HG03103 (cell line): ENCODE results near the gene ABCA7.
A peak's percentile ranks its signal among the peaks of the same experiment; 100 is the strongest.

Source experiments
- ATAC-seq: cut with Tn5 transposase; IDR thresholded peaks from one replicate; pipeline ENCODE4 v1.9.1; 2021; ENCODE audit warnings: low read depth; ENCODE audit not compliant: unreplicated experiment

Gene ABCA7

GRCh38 chr19:1070931-1071791 lies 31.3 kb downstream of the ABCA7 start:
- no peak for ATAC-seq

GRCh38 chr19:1072371-1073015 lies 32.6 kb downstream of the ABCA7 start:
- no peak for ATAC-seq

- ATAC-seq, result no peak
Observed at GRCh38 chr19:1073063-1073955, 33.4 kb downstream of the ABCA7 start.

GRCh38 chr19:1073956-1074517 lies 34.1 kb downstream of the ABCA7 start:
- ATAC-seq, result no peak

DNA sequence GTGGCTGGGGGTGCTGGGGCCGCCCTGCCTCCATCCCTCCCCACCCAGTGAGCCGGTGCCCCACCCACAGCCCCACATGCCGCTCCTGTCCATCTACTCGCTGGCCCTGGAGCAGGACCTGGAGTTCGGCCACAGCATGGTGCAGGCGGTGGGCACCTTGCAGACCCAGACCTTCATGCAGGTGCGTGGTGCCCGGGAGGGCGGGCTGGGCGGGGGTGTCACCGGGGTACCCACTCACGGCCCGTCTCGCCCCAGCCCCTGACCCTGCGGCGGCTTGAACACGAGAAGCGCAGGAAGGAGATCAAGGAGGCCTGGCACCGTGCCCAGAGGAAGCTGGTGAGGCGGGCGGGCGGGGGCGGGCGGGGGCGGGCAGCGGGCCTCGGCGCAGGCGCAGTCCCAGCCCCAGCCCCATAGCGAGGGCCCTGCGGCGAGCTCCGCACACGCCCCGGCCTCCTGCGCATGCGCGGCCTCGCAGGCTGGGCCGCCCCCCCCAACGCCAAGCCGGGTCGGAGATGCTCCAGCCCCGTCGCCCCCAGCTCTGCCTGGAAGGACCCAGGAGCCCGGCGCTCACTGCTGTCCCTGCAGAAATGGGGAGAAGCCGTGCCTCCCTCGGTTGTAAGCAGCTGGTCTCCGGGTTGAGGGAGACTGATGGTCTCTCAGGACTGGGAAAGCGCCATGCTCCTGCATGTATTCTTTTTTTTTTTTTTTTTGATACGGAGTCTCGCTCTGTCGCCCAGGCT lies 34.8 kb downstream of the ABCA7 start:
- no peak for ATAC-seq

GRCh38 chr19:1076046-1076386 lies 36.1 kb downstream of the ABCA7 start:
- no peak for ATAC-seq

- peak; percentile 59 for ATAC-seq
Observed at GRCh38 chr19:1076951-1077350, 37.0 kb downstream of the ABCA7 start.

DNA sequence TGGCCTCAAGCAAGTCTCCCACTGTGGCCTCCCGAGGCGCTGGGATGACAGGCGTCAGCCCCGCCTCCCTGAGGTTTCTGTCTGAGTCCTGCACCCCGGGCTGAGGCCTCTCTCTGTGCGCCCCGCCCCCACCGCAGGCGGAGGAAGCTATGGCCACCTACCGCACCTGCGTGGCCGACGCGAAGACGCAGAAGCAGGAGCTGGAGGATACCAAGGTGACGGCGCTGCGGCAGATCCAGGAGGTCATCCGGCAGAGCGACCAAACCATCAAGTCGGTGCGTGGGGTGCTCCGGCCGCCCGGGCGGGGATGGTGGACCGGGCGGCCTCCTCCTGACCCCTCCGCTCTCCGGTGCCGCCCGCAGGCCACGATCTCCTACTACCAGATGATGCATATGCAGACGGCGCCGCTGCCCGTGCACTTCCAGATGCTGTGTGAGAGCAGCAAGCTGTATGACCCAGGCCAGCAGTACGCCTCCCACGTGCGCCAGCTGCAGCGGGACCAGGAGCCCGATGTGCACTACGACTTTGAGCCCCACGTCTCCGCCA lies 39.7 kb downstream of the ABCA7 start:
- ATAC-seq, result no peak

DNA sequence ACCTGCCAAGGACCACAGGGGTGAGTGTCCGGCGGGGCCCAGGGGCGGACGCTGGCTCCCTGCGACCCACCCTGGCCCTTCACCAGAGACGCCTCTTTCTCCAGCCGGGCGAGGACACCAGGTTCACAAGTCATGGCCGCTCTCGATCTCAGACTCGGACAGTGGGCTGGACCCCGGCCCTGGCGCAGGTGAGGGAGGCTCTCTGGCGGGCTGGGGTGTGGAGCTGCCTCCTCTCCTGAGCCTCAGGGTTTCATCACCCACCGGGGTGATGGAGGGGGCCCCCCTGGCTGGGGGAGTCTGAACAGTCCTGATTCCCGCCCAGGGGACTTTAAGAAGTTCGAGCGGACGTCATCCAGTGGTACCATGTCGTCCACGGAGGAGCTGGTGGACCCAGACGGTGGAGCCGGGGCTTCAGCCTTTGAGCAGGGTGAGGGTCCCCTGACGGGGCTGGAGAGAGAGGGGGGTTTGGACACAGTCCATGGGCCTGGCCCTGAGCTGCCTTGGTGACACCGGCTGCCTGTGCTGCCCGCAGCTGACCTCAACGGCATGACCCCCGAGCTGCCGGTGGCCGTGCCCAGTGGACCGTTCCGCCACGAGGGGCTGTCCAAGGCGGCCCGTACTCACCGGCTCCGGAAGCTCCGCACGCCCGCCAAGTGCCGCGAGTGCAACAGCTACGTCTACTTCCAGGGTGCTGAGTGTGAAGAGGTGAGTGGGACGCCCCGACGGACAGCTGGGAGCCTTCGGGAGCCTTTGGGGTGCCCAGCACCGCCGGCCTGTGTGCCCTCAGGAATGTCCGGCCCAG lies 40.7 kb downstream of the ABCA7 start:
- ATAC-seq, result no peak

DNA sequence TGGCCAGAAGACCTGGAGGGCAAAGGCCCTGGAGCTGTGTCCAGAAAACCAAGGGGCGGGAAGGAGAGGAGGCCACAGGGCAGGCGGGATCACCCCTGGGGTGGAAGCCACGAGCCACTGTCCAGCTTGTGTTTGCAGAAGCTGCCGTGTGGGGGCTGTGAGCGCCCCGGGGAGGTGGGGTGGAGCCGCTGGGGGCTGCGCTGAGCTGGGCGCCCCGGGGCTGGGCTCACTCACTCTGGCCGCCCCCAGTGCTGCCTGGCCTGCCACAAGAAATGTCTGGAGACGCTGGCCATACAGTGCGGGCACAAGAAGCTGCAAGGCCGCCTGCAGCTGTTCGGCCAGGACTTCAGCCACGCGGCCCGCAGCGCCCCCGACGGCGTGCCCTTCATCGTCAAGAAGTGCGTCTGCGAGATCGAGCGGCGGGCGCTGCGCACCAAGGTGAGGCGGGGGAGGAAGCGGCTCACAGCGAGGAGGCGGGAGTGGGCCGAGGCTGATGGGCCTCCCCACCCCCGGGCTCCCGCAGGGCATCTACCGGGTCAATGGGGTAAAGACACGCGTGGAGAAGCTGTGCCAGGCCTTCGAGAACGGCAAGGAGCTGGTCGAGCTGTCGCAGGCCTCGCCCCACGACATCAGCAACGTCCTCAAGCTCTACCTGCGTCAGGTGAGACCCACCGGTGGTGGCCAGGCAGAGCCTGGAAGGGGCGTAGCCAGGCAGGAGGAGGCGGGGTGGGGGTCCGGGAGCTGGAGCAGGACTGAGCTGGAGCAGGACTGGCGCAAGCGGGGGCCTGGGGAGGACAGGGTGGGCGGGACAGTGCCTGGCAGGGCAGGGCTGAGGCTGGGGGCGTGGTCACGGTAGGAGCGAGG lies 41.6 kb downstream of the ABCA7 start:
- no peak for ATAC-seq

GRCh38 chr19:1082165-1082927 lies 42.4 kb downstream of the ABCA7 start:
- ATAC-seq, result no peak

DNA sequence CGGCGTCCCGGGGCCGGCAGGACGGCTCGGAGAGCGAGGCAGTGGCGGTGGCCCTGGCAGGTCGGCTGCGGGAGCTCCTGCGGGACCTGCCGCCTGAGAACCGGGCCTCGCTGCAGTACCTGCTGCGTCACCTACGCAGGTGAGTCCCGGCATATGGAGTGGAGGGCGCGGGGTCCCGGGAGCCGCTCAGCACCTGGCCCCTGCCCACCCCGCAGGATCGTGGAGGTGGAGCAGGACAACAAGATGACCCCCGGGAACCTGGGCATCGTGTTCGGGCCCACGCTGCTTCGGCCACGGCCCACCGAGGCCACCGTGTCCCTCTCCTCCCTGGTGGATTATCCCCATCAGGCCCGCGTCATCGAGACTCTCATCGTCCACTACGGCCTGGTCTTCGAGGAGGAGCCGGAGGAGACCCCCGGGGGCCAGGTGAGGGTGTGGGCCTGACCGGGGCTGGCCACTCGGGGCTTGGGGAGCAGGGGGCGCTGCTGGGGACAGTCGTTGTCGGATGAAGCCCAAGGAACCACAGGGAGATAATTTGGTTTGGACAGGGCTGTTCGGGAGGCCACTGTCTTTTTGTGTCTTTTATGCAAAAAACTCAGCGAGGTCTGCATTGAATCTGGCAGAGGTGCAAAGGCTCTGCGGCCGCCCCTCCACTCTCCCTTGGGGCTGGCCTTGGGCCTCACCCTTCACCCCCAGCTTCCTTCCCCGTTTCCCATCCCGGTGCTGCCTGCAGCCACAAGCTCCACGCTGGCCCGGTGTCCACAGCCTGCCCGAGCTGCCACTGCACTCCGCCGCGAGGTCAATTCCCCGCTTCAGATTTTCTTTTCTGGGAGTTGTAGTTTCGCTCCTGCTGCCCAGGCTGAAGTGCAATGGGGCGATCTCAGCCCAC lies 43.3 kb downstream of the ABCA7 start:
- no peak for ATAC-seq

DNA sequence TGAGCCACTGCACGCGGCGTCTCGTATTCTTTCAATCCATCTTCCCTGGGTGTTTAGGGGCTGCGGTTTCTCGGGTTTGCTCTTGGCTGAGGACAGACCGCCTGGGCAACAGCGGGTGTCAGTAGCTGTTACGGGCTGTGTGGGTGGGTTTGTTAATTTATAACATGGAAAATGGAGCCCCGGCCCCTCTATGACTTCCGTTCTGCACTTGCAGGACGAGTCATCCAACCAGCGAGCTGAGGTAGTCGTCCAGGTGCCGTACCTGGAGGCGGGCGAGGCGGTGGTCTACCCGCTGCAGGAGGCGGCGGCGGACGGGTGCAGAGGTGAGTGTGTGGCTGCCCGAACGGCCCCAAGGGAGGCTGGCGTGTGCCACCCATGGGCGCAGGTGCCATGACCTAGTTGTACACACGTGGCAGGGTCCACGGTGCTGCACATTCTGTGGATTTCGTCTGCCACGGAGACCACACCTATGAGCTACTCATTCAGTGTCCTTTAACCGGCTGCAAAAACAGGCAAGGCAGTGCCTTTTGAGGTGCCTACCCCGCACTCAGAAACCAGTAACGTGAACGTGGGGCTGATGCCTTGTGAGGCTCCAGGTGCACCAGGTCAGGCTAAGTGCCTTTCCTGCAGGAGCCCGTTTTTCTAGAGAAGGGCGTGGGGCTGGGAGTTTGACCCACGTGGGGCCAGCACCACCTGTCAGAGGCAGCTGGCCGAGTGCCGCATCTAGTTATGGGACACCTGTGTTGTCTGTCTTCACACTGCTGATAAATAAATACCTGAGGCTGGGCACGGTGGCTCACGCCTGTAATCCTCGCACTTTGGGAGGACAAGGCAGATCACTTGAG lies 44.3 kb downstream of the ABCA7 start:
- no peak for ATAC-seq

- no peak for ATAC-seq
Observed at GRCh38 chr19:1085053-1085658, 45.2 kb downstream of the ABCA7 start.
